Measurements from ENCODE around the gene SINHCAF. TPM values are rescaled to one million over a fixed set of nuclear protein-coding genes. Genes with fewer than 3 reads are reported as not detected.
A peak's percentile ranks its signal among the peaks of the same experiment; 100 is the strongest.

SINHCAF gene
- total RNA-seq, 1 experiment from 2014 or later, result 497 TPM

DNA sequence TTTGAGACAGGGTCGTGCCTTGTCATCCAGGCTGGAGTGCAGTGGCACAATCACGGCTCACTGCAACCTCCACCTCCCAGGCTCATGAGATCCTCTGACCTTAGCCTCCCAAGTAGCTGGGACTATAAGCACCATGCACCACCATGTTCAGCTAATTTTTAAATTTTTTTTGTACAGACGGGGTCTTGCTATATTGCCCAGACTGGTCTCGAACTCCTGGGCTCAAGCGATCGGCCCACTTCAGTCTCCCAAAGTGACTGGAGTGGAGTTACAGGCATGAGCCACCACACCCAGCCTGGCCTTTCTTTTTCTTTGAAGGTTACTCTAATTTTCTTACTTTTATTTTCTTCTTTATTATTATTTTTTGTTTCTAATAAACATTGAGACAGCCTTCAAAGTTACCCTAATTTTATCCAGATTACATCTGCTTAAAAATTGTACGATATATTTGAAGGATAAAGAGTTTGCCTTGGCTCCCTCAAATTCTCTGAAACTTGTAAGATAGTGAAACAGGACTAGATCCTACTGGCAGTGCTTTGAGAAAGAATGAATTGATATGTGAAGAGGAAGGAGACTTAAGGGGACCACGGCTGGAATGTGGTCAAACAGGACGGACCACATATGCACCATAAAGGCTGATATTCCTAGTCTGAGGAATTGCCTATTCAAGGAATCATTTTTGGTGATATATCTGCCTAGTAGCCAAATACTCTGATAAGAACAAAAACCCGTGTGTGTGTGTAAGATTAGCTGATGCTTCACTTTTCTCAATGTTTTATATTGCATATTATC, 14.1 kb upstream of the SINHCAF start:
- Mint-ChIP-seq H3K36me3 (ENCODE audit: insufficient read depth in 1 of 3, low read depth in 3 of 3) (no peaks in the 10 kb centered on the region), H3K9me3 (no peaks in the 10 kb centered on the region), H3K4me1 (peaks cover 13 to 15% of the 10 kb centered on the region in 2 experiments), H3K4me3 (no peak overlapping the region; a peak in 1 of 5 replicates), H3K27ac (peak overlapping the region; percentile 81 to 92 (median 82)), H3K27me3 (ENCODE audit: low read depth) (no peaks in the 10 kb centered on the region)
- Histone ChIP-seq H3K18ac (ENCODE audit: insufficient read length, low read depth, low read length) (no peak overlapping the region), H2BK5ac (ENCODE audit: insufficient read length, low read length) (no peak overlapping the region), H2BK15ac (ENCODE audit: low read depth, low read length) (no peak overlapping the region), H4K5ac (ENCODE audit: insufficient read length, low read depth, low read length) (no peak overlapping the region), H4K20me1 (ENCODE audit: control insufficient read depth, insufficient read depth, insufficient read length) (no peaks in the 10 kb centered on the region), H3K79me1 (ENCODE audit: insufficient read depth, low read depth, low read length, poor library complexity, severe bottlenecking) (no peaks in the 10 kb centered on the region), H2BK12ac (ENCODE audit: insufficient read length, low read depth, low read length) (no peak overlapping the region), H3K23me2 (ENCODE audit: insufficient read length, low read depth, low read length, poor library complexity, severe bottlenecking) (no peaks in the 10 kb centered on the region), H3K14ac (ENCODE audit: insufficient read depth, low read length) (no peak overlapping the region), H3K9me3 (ENCODE audit: control insufficient read depth, low read depth, low read length) (no peaks in the 10 kb centered on the region), H3K4me1 (ENCODE audit: insufficient read depth, low read length) (no peaks in the 10 kb centered on the region; the same call in 1 of the 2 replicates), H3K56ac (ENCODE audit: insufficient read length, low read depth, low read length) (no peak overlapping the region), H2BK120ac (ENCODE audit: low read depth, low read length, poor library complexity, severe bottlenecking) (peak overlapping the region; percentile 69), H3K27ac (ENCODE audit: insufficient read length, low read depth, low read length) (peak overlapping the region; percentile 16), H3K9ac (ENCODE audit: extremely low read depth, insufficient read length, low read length) (no peak overlapping the region), H3K79me2 (ENCODE audit: insufficient read depth, low read length) (no peaks in the 10 kb centered on the region), H3T11ph (ENCODE audit: low read length) (no peak overlapping the region), H4K8ac (replicated peaks; ENCODE audit: insufficient read length, low read depth, low read length) (no peak overlapping the region), H3K4ac (ENCODE audit: low read depth, low read length) (no peak overlapping the region), H3K27me3 (ENCODE audit: insufficient read depth, low read length) (no peaks in the 10 kb centered on the region), H4K91ac (ENCODE audit: insufficient read length, low read depth, low read length) (no peak overlapping the region), H2AFZ (ENCODE audit: low read length) (no peak overlapping the region), H3K23ac (ENCODE audit: insufficient read length, low read depth, low read length) (no peak overlapping the region), H2BK20ac (ENCODE audit: low read depth, low read length, poor library complexity, severe bottlenecking) (no peak overlapping the region), H2AK5ac (ENCODE audit: insufficient read length, low read length) (no peak overlapping the region), H3K4me2 (ENCODE audit: insufficient read depth, insufficient read length, low read length) (peak overlapping the region; percentile 39)
- TF ChIP-seq, protein P1, sequence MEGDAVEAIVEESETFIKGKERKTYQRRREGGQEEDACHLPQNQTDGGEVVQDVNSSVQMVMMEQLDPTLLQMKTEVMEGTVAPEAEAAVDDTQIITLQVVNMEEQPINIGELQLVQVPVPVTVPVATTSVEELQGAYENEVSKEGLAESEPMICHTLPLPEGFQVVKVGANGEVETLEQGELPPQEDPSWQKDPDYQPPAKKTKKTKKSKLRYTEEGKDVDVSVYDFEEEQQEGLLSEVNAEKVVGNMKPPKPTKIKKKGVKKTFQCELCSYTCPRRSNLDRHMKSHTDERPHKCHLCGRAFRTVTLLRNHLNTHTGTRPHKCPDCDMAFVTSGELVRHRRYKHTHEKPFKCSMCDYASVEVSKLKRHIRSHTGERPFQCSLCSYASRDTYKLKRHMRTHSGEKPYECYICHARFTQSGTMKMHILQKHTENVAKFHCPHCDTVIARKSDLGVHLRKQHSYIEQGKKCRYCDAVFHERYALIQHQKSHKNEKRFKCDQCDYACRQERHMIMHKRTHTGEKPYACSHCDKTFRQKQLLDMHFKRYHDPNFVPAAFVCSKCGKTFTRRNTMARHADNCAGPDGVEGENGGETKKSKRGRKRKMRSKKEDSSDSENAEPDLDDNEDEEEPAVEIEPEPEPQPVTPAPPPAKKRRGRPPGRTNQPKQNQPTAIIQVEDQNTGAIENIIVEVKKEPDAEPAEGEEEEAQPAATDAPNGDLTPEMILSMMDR (conservative IDR thresholded peaks at IDR 0.05), result no peak
- no CpG with 5 or more reads among the region's 10 CpGs for WGBS (ENCODE audit: extremely low coverage, insufficient read length, low lambda C conversion rate)
- peak; percentile 77 for DNase-seq

Measured in H9 (cell line).